H1 (cell line): ENCODE measurements around the gene FAM177A1. TPM values are rescaled to one million over a fixed set of nuclear protein-coding genes. Genes with fewer than 3 reads are reported as not detected.

Source experiments
- CTCF ChIA-PET: fragments of 300-600 bp; sonication (Branson Sonifier 250); formaldehyde crosslinking; loops from one replicate; lab custom pipeline; 2021; ENCODE audit not compliant: partially characterized antibody; lab: Charles Lee
- POLR2A ChIA-PET: fragments of 300-600 bp; sonication (Branson Sonifier 250); formaldehyde crosslinking; loops from one replicate; lab custom pipeline; 2021; ENCODE audit warnings: inconsistent platforms; ENCODE audit not compliant: partially characterized antibody; lab: Charles Lee
- DNase-seq, 2 experiments: peaks; one replicate each; pipeline versions ENCODE4 v3.0.0 to v3.0.0-alpha.2; 2010 to 2022; ENCODE audit warnings: low spot score in 2 of 2, low read depth in 1 of 2, mixed read lengths in 1 of 2
- FAIRE-seq: peaks from 2 replicates; lab custom pipeline; 2011; peaks lifted over from hg19 to GRCh38; lab: Jason Lieb, UNC
- H2AFZ ChIP-seq: 2 replicates; pipeline ENCODE4 v1.8.1; 2012; ENCODE audit warnings: low read length, inconsistent platforms
- H2AK5ac ChIP-seq: 2 replicates; pipeline ENCODE4 v1.6.1; 2013; ENCODE audit warnings: low read depth, low read length
- H2BK120ac ChIP-seq: replicated peaks from 2 replicates; pipeline ENCODE3; 2013; ENCODE audit warnings: low read depth, low read length, inconsistent platforms
- H2BK12ac ChIP-seq: 2 replicates; pipeline ENCODE4 v1.6.1; 2013; ENCODE audit warnings: low read depth, low read length
- H2BK15ac ChIP-seq: 2 replicates; pipeline ENCODE4 v1.6.1; 2013; ENCODE audit warnings: low read length
- H2BK20ac ChIP-seq: 2 replicates; pipeline ENCODE4 v1.6.1; 2013; ENCODE audit warnings: low read length
- H2BK5ac ChIP-seq: 2 replicates; pipeline ENCODE4 v1.6.1; 2013; ENCODE audit warnings: low read depth, low read length
- H3K14ac ChIP-seq: 2 replicates; pipeline ENCODE4 v1.6.1; 2013; ENCODE audit warnings: inconsistent platforms; ENCODE audit not compliant: insufficient read length
- H3K18ac ChIP-seq: 2 replicates; pipeline ENCODE4 v1.6.1; 2013; ENCODE audit warnings: low read length; ENCODE audit errors: extremely low read depth
- H3K23ac ChIP-seq: 2 replicates; pipeline ENCODE4 v1.6.1; 2013; ENCODE audit warnings: inconsistent platforms; ENCODE audit not compliant: insufficient read length
- H3K23me2 ChIP-seq: 2 replicates; pipeline ENCODE4 v1.6.1; 2013; ENCODE audit warnings: low read depth, low read length
- H3K27ac ChIP-seq: 2 replicates; pipeline ENCODE4 v1.6.1; 2011; ENCODE audit warnings: low read depth, low read length, inconsistent platforms
- H3K27me3 ChIP-seq, 4 experiments: replicated peaks in 1 of 4; 1 replicate in 1 of 4; 2 replicates in 3 of 4; pipeline versions ENCODE4 v1.6.1 to v1.8.1; 2011 to 2013; ENCODE audit warnings: low read length in 3 of 4, mild to moderate bottlenecking in 3 of 4, inconsistent platforms in 2 of 4, mixed read lengths in 2 of 4, moderate library complexity in 1 of 4; ENCODE audit not compliant: control insufficient read depth in 3 of 4, insufficient read depth in 3 of 4; ENCODE audit errors: extremely low read depth in 1 of 4
- H3K36me3 ChIP-seq, 4 experiments: 2 replicates each; pipeline versions ENCODE4 v1.6.1 to v1.8.1; 2011 to 2013; ENCODE audit warnings: mild to moderate bottlenecking in 4 of 4, low read length in 3 of 4, moderate library complexity in 2 of 4, control low read depth in 1 of 4, inconsistent platforms in 1 of 4; ENCODE audit not compliant: insufficient read depth in 4 of 4, control insufficient read depth in 2 of 4
- H3K4ac ChIP-seq: replicated peaks from 2 replicates; pipeline ENCODE3; 2013; ENCODE audit warnings: low read length, low read depth, mixed read lengths, inconsistent platforms; ENCODE audit not compliant: insufficient read length
- H3K4me1 ChIP-seq, 4 experiments: replicated peaks in 1 of 4; 1 replicate in 1 of 4; 2 replicates in 3 of 4; pipeline versions ENCODE4 v1.6.1 to v1.8.1; 2011 to 2013; ENCODE audit warnings: low read length in 3 of 4, inconsistent platforms in 2 of 4, mixed read lengths in 1 of 4; ENCODE audit not compliant: insufficient read depth in 4 of 4, control insufficient read depth in 3 of 4
- H3K4me2 ChIP-seq, 2 experiments: 2 replicates each; pipeline versions ENCODE4 v1.6.1 to v1.8.1; 2011 to 2013; ENCODE audit warnings: low read depth in 2 of 2, low read length in 2 of 2, control low read depth in 1 of 2, inconsistent platforms in 1 of 2, mild to moderate bottlenecking in 1 of 2; ENCODE audit not compliant: insufficient read depth in 1 of 2
- H3K4me3 ChIP-seq, 4 experiments: fragments of 200-600, 300-600 bp in 1 of 4; sonication (generic), shearing (Covaris generic), sonication (Bioruptor Twin) in 1 of 4; 2 replicates each; pipeline versions ENCODE4 v1.5.1 to v1.8.1; 2011 to 2016; ENCODE audit warnings: low read length in 4 of 4, low read depth in 3 of 4, control low read depth in 2 of 4, inconsistent platforms in 2 of 4, mild to moderate bottlenecking in 2 of 4, mixed read lengths in 1 of 4, moderate library complexity in 1 of 4; ENCODE audit not compliant: insufficient read depth in 2 of 4; ENCODE audit errors: extremely low read depth in 1 of 4
- H3K56ac ChIP-seq: replicated peaks from 2 replicates; pipeline ENCODE3; 2013; ENCODE audit warnings: low read depth, mild to moderate bottlenecking, mixed read lengths, low read length, inconsistent platforms; ENCODE audit not compliant: insufficient read length
- H3K79me1 ChIP-seq: 2 replicates; pipeline ENCODE4 v1.6.1; 2013; ENCODE audit warnings: low read depth, low read length, control low read depth
- H3K79me2 ChIP-seq, 2 experiments: 2 replicates each; pipeline versions ENCODE4 v1.6.1 to v1.8.1; 2012 to 2013; ENCODE audit warnings: low read length in 2 of 2, mild to moderate bottlenecking in 2 of 2, inconsistent platforms in 1 of 2; ENCODE audit not compliant: insufficient read depth in 2 of 2, control insufficient read depth in 1 of 2
- H3K9ac ChIP-seq, 4 experiments: replicated peaks in 1 of 4; 1 replicate in 1 of 4; 2 replicates in 3 of 4; pipeline versions ENCODE4 v1.6.1 to v1.8.1; 2011 to 2013; ENCODE audit warnings: low read depth in 3 of 4, low read length in 3 of 4, control low read depth in 2 of 4, mild to moderate bottlenecking in 2 of 4, moderate library complexity in 2 of 4, inconsistent platforms in 1 of 4; ENCODE audit errors: extremely low read depth in 1 of 4
- H3K9me3 ChIP-seq, 2 experiments: 2 replicates each; pipeline versions ENCODE4 v1.6.1 to v1.8.1; 2012 to 2013; ENCODE audit warnings: mild to moderate bottlenecking in 2 of 2, moderate library complexity in 2 of 2, control low read depth in 1 of 2, inconsistent platforms in 1 of 2, low read depth in 1 of 2, low read length in 1 of 2, mixed read lengths in 1 of 2; ENCODE audit not compliant: insufficient read depth in 2 of 2
- H4K20me1 ChIP-seq, 2 experiments: replicated peaks in 1 of 2; 2 replicates each; pipeline versions ENCODE3 to v1.8.1; 2011 to 2013; ENCODE audit warnings: inconsistent platforms in 2 of 2, low read length in 2 of 2, mild to moderate bottlenecking in 1 of 2; ENCODE audit not compliant: insufficient read depth in 2 of 2, control insufficient read depth in 1 of 2
- H4K5ac ChIP-seq: 2 replicates; pipeline ENCODE4 v1.6.1; 2013; ENCODE audit warnings: low read length, low read depth, mixed read lengths, inconsistent platforms; ENCODE audit not compliant: insufficient read length
- H4K8ac ChIP-seq: 2 replicates; pipeline ENCODE4 v1.8.0; 2013; ENCODE audit warnings: mild to moderate bottlenecking, moderate library complexity, low read length, inconsistent platforms; ENCODE audit not compliant: insufficient read depth; ENCODE audit errors: extremely low read depth
- H4K91ac ChIP-seq: replicated peaks from 2 replicates; pipeline ENCODE3; 2013; ENCODE audit warnings: low read length, mixed read lengths, inconsistent platforms; ENCODE audit not compliant: insufficient read length
- CBX8 ChIP-seq: fragments of 300-800, 300-1000 bp; sonication (generic); IDR thresholded peaks from 2 replicates; pipeline ENCODE4 v1.7.1; 2016; ENCODE audit warnings: low read depth, low read length, borderline replicate concordance
- GABPA ChIP-seq: IDR thresholded peaks from 2 replicates; pipeline ENCODE4 v1.6.1; 2011; ENCODE audit warnings: mild to moderate bottlenecking, low read length, moderate library complexity, borderline replicate concordance; ENCODE audit not compliant: insufficient read depth
- JUN ChIP-seq: IDR thresholded peaks from 2 replicates; pipeline ENCODE4 v1.6.1; 2011; ENCODE audit warnings: low read depth, mild to moderate bottlenecking, improper control_type of control experiment, low read length
- JUND ChIP-seq: IDR thresholded peaks from 2 replicates; pipeline ENCODE4 v1.6.1; 2011; ENCODE audit warnings: mild to moderate bottlenecking, improper control_type of control experiment, low read length
- MAFK ChIP-seq: IDR thresholded peaks from 2 replicates; pipeline ENCODE4 v1.6.1; 2012; ENCODE audit warnings: low read depth, mild to moderate bottlenecking, improper control_type of control experiment, low read length
- NRF1 ChIP-seq: IDR thresholded peaks from 2 replicates; pipeline ENCODE4 v1.6.1; 2011; ENCODE audit warnings: mild to moderate bottlenecking, low read depth, low read length, improper control_type of control experiment
- POU5F1 ChIP-seq: IDR thresholded peaks from 2 replicates; pipeline ENCODE4 v1.6.1; 2011; ENCODE audit warnings: low read depth, mild to moderate bottlenecking, low read length, moderate library complexity
- SIN3A ChIP-seq, 2 experiments: IDR thresholded peaks in 1 of 2; conservative IDR thresholded peaks in 1 of 2; 2 replicates each; pipeline ENCODE4 v1.6.1; 2011 to 2012; ENCODE audit warnings: low read length in 2 of 2, improper control_type of control experiment in 1 of 2, low read depth in 1 of 2, mild to moderate bottlenecking in 1 of 2
- SIX5 ChIP-seq: IDR thresholded peaks from 2 replicates; pipeline ENCODE4 v1.6.1; 2011; ENCODE audit warnings: mild to moderate bottlenecking, low read depth, low read length
- SP2 ChIP-seq: IDR thresholded peaks from 2 replicates; pipeline ENCODE4 v1.6.1; 2012; ENCODE audit warnings: mild to moderate bottlenecking, low read length, inconsistent platforms
- WGBS, 2 experiments: shearing (Covaris generic) in 1 of 2; methylation state at CpG; one replicate each; pipeline versions ENCODE4 v1.1.6 to v1.1.7; 2013 to 2015; ENCODE audit warnings: low lambda C conversion rate in 2 of 2, mixed read lengths in 2 of 2, inconsistent platforms in 1 of 2, low coverage in 1 of 2, missing lambda C conversion rate in 1 of 2; ENCODE audit not compliant: insufficient replicate concordance in 2 of 2, insufficient coverage in 1 of 2, insufficient read length in 1 of 2; ENCODE audit errors: extremely low coverage in 1 of 2, missing lambda C conversion rate in 1 of 2; 5-methylcytosine and 5-hydroxymethylcytosine counted together
- polyA plus RNA-seq, 7 experiments: library from polyadenylated mRNA; depleted of rRNA in 3 of 7; stranded (reverse) in 5 of 7; unstranded in 2 of 7; fragments of >200 nt in 5 of 7; fragments of 200-250 nt in 2 of 7; gene quantifications; 1 replicate in 5 of 7; 2 replicates in 1 of 7; 4 replicates in 1 of 7; pipeline versions ENCODE4 v1.2.1 to v1.2.3, GENCODE V29; 2011 to 2013; ENCODE audit warnings: missing spikeins in 2 of 7, mixed read lengths in 2 of 7
- total RNA-seq: library from RNA; stranded (reverse); fragmentation: NEBNext Ultra II Directional; extraction: Animal tissue kit (Norgen Biotek cat#: 25700); gene quantifications from 2 replicates; pipeline ENCODE4 v1.2.1, GENCODE V29; 2021

Gene FAM177A1
- total and polyA plus RNA-seq, 2 of the 8 experiments (the other 6 are each of a cell fraction or from before 2014, with no cell fraction given) = 11.3 to 34.0 TPM

- Histone ChIP-seq H3K79me1 (no peaks in the 10 kb centered on the region), H3K79me2 (peaks cover 0 to 4% of the 10 kb centered on the region in 2 experiments; a peak in 2 of 4 replicates), H2BK12ac (no peak overlapping the region), H4K5ac (no peak overlapping the region), H2BK120ac (no peak overlapping the region), H3K9ac (no peak overlapping the region), H3K4me2 (no peak overlapping the region), H3K18ac (no peak overlapping the region), H3K27ac (no peak overlapping the region), H3K4me3 (no peak overlapping the region), H4K20me1 (peaks cover 0 to 1% of the 10 kb centered on the region in 2 experiments), H3K9me3 (no peaks in the 10 kb centered on the region), H3K14ac (no peak overlapping the region), H3K56ac (no peak overlapping the region), H2AK5ac (no peak overlapping the region), H3K23me2 (no peaks in the 10 kb centered on the region), H3K36me3 (peaks cover 0 to 5% (median 1%) of the 10 kb centered on the region in 4 experiments; a peak in 3 of 8 replicates), H2BK5ac (no peak overlapping the region), H2AFZ (no peak overlapping the region), H4K8ac (no peak overlapping the region), H3K4me1 (no peaks in the 10 kb centered on the region), H3K27me3 (no peaks in the 10 kb centered on the region), H2BK20ac (no peak overlapping the region), H3K23ac (no peak overlapping the region), H3K4ac (no peak overlapping the region), H4K91ac (no peak overlapping the region), H2BK15ac (no peak overlapping the region)
- ChIA-PET CTCF (interaction anchor here (0.6 kb wide), 1 partner anchor 54 kb away, joined by 3 read pairs; no protein-coding TSS in a partner anchor), POLR2A (no interaction called here)
- FAIRE-seq (no peak), DNase-seq (no peak)
- 94% methylated on average over 2 of the region's 2 CpGs; no CpG with 5 or more reads in 1 of the 2 experiments for WGBS, 2 experiments
- TF ChIP-seq POU5F1 (no peak), MAFK (no peak), JUND (no peak), JUN (no peak), SP2 (no peak), CBX8 (no peak), GABPA (no peak), SIX5 (no peak), SIN3A (conservative IDR thresholded peaks at IDR 0.05 in 1 of 2, IDR thresholded peaks at IDR 0.05 in 1 of 2; ENCODE audit: low read depth in 1 of 2, low read length in 2 of 2) (no peak), NRF1 (no peak)
Observed at GRCh38 chr14:35052637-35053036, 6.6 kb downstream of the FAM177A1 start.
